ENCODE data around the gene TSPAN9.

GRCh38 chr12:3145033-3145432 lies 67.9 kb downstream of the TSPAN9 start:
- no peak for TF ChIP-seq POLR2A (IDR thresholded peaks at IDR 0.05)
- TF ChIP-seq, protein P1, sequence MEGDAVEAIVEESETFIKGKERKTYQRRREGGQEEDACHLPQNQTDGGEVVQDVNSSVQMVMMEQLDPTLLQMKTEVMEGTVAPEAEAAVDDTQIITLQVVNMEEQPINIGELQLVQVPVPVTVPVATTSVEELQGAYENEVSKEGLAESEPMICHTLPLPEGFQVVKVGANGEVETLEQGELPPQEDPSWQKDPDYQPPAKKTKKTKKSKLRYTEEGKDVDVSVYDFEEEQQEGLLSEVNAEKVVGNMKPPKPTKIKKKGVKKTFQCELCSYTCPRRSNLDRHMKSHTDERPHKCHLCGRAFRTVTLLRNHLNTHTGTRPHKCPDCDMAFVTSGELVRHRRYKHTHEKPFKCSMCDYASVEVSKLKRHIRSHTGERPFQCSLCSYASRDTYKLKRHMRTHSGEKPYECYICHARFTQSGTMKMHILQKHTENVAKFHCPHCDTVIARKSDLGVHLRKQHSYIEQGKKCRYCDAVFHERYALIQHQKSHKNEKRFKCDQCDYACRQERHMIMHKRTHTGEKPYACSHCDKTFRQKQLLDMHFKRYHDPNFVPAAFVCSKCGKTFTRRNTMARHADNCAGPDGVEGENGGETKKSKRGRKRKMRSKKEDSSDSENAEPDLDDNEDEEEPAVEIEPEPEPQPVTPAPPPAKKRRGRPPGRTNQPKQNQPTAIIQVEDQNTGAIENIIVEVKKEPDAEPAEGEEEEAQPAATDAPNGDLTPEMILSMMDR (IDR thresholded peaks at IDR 0.05) = no peak

Data from body of pancreas (tissue), 4 donors.